Activated CD4-positive, alpha-beta T cell treated with anti-CD3 and anti-CD28 coated beads, Interleukin-10, Interleukin-2, amounts not matched to agents 100 ng/mL and 50 ng/mL, durations not matched to agents 16 hours and 8 hours (primary cell): ENCODE measurements around the gene PTBP3.
"Not testable (repeated sequence)": the region's sequence is repeated elsewhere in the genome, so short reads cannot be mapped to it uniquely, and the experiment has no call there.

Experiments used
- DNase-seq: peaks from one replicate; pipeline ENCODE4 v3.0.0-alpha.2; 2020

PTBP3 gene

GRCh38 chr9:112194969-112195431, 138.4 kb downstream of the PTBP3 start:
- no peak for DNase-seq

DNA sequence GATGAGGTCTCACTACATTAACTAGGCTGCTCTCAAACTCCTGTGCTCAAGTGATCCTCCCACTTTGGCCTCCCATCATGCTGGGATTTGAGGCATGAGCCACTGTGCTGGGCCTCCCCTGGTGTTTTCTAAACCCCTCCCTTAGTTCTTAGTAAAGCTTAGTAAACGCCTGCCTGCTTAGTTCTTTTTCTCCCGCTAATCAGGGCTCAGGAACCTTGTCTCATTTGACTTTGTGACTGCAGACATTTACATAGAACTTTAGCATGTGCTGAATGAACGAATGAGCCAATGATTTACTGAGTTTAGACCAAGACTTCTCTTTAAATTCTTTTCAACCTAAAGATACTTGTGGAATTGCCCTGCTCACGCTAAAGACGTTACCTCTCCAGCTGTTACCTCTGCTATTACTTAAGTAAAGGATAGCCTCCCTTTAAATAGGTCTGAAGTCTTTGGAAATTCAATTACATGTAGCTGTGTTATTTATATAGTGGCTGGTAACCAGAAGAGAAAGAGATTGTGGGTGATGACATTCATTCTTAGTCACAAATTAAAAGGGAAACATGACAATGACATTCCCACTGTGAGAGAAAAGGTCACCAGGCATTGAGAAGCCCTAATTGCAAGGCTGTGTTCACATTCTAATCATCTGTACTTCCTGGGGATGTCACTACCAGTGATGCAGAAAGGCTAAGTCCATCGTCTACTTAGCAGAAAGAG, 139.7 kb downstream of the PTBP3 start:
- DNase-seq = no peak

GRCh38 chr9:112190320-112190719, 143.1 kb downstream of the PTBP3 start:
- DNase-seq = not testable (repeated sequence)

DNA sequence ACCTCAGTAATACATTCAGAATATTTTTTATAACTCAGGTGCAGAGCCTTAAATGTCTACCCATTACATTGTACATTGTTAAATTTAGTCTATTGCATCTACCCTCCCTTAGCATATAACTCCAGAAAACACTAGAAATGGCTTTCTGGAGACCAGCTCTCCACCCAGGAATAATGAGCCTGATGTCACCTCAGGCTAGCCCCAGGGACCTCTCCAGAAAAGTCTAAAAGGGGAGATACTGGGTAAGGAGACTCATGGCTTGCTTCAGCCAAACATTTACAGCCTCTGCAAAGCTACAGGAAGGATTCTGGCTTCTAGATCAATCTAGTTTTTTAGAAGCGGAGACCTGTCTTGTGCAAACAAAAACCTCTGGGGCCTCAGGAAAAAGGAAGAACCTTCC, 144.5 kb downstream of the PTBP3 start:
- DNase-seq = no peak

GRCh38 chr9:112187404-112187803, 146.0 kb downstream of the PTBP3 start:
- DNase-seq = no peak

DNA sequence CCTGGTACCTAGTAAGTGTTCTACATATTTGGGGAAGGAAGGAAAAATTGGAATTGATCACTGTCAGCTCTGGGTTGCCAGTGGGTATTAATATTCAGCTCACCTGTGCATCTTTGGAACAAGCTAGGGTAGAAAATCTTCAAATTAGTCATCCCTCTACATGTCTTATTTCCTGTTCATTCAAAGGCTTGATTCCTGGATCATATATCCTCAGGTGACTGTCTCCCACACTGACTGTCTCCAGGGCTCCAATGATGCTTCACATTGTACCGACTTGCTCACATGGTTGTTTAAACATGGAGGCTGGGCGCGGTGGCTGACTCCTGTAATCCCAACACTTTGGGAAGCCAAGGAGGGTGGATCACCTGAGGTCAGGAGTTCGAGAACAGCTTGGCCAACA, 146.7 kb downstream of the PTBP3 start:
- DNase-seq = no peak

DNA sequence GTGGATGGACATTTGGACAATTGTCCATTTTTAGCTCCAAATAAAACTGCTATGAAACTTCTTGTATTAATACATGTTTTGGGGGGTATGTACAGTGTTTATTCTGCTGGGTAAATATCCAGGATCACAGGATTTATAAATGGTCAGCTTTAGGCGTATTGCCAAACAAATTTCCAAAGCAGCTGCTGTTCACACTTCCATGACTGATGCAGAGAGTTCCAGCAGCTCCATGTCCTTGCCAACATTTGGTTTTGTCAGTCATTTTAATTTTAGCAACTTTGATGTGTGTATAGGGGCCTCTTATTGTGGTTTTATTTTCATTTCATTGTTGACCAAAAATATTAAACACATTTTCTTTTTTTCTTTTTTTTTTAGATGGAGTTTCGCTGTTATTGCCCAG, 148.5 kb downstream of the PTBP3 start:
- no peak for DNase-seq

DNA sequence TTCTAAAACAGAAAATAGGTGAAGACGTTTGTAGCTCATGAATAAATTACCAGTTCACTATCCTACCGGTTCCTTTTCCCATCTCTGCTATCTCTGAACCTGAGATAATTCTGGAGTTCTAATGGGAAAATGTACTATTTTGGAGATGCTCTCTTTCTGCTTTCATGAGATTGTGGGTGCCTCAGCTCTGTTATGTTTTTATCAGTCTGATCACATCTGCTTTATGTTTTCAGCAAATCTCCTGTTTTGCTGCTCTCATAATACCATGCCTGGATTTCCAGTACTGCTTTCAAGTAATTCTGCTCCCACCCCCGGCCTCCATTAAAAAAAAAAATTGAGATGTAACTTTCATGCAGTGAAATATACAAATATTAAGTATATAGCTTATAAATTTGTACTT, 149.2 kb downstream of the PTBP3 start:
- DNase-seq = no peak

- peak; percentile 73 for DNase-seq
Measured at GRCh38 chr9:112180387-112180881, 153.0 kb downstream of the PTBP3 start.

- DNase-seq = no peak
Measured at GRCh38 chr9:112179816-112180215, 153.6 kb downstream of the PTBP3 start.

DNA sequence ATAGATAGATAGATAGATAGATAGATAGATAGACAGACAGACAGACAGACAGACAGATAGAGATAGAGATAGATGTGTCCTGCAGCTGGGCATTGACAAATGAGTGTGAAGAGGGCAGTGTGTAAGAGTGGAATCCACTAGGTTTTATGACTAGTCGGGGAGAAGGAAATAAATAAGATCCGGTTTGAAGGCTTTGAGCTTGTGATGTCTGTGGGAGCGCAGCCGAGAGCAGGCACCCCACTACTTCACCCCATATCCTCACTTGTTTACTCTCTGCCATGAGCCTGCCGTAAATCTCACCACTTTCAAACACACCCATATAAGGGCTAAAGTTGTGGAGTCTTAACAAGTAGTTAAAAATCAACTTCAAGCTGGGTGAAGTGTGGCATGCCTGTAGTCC, 156.9 kb downstream of the PTBP3 start:
- no peak for DNase-seq

GRCh38 chr9:112175796-112176315, 157.6 kb downstream of the PTBP3 start:
- no peak for DNase-seq

DNA sequence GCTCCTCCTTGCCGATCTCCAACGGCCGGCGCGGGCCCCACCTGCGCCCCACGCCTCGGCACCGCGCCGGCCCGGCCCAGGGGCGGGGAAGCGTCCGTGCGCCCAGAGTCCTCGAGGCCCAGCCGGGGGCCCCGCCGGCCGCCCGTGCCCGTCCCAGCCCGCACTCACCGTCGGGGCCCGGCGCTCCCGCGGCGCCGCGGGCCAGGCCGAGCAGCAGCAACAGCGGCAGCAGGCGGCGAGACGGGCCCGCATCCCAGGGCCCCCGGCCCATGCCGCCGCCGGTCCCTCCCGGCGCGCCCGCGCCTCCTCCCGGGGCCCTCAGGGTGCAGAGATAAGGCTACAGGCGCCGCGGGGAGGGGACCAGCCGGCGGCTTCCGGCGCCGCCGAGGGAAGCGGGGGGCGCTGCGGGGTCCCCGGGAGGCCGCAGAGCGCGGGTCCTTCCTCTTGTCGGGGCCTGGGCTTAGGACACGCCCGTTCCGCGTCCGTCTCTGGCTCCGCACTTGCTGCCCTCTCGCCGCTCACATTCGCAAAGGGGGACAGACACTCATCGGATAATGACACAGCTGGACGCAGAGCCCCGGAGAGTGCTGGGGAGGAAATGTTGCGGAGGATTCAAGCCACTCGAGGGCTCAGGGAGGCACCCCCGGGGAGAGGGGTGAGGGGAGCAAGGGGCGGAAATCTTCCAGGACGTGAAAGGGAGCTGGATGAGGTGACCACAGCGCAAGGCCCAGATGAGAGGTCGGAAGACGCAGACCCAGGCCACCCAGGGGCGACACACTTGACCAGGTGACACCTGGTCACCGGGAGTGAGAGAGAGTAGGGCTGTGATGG, 158.2 kb downstream of the PTBP3 start, which contains the start of gene SUSD1:
TSS of gene SUSD1 (minus strand) at position 333 of the 831 bp plus-strand sequence. CDS start at position 271, 62 bp downstream.
- peak; percentile 11 for DNase-seq

GRCh38 chr9:112174222-112174964, 159.0 kb downstream of the PTBP3 start:
- DNase-seq = peak; percentile 86

GRCh38 chr9:112173489-112174221, 159.8 kb downstream of the PTBP3 start:
- no peak for DNase-seq

DNA sequence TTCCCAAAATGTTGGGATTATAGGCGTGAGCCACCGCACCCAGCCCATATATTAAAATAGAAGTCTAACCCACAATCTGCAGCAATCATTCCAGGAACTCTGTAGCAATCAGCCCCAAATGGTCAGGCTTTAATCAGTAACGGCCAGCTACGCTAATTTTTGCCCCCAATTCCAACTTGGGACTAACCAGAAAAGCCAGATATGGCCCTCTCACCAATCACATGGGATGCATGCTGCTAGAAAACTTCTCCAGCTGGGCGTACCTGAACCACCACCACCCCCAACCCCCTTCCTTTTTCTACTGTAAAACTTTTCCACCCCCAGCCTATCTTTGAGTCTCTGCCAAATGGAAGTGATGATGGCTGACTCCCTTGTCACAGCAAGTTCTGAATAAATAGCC, 162.5 kb downstream of the PTBP3 start:
- DNase-seq = no peak

GRCh38 chr9:112170235-112170634, 163.2 kb downstream of the PTBP3 start:
- DNase-seq = no peak

GRCh38 chr9:112169368-112169767, 164.1 kb downstream of the PTBP3 start:
- DNase-seq = no peak

DNA sequence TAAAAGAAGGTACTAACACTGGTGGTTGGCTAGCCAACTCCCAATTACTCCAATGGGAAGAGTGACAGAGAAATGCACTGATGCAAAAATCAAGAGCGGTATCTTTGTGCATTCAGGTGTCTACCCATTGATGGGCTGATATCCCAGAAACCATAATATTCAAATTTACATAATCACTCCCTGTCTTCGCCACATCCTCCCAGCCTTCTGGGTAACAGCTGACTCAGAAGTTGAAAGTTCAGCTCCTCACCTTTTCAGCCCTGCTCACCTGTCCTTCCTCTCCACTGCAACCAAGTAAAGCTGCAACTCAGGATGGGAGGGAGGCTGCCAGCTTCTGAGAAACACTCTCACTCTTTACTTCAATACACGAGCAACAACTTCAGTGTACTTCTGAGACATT, 165.2 kb downstream of the PTBP3 start:
- DNase-seq = peak; percentile 18
